ENCODE results near the gene TMEM184A. TPM values are rescaled to one million over a fixed set of nuclear protein-coding genes. Genes with fewer than 3 reads are reported as not detected.

The TMEM184A gene
- total and polyA plus RNA-seq, 2 experiments from 2014 or later = 14.5 to 24.7 TPM

- Histone ChIP-seq H3K9me2 (replicated peaks; ENCODE audit: insufficient read depth) (no peaks in the 10 kb centered on the region), H3K27ac (no peak overlapping the region), H4K20me1 (ENCODE audit: insufficient read depth, poor library complexity, severe bottlenecking) (no peaks in the 10 kb centered on the region), H2AFZ (no peak overlapping the region), H3K36me3 (replicated peaks; ENCODE audit: insufficient read depth, low read depth) (no peaks in the 10 kb centered on the region), H3K27me3 (peaks cover 10% of the 10 kb centered on the region), H3K4me1 (ENCODE audit: insufficient read depth) (no peaks in the 10 kb centered on the region), H3K79me2 (no peaks in the 10 kb centered on the region), H3K4me2 (no peak overlapping the region), H3K4me3 (no peak overlapping the region), H3K9me3 (ENCODE audit: low read depth) (no peaks in the 10 kb centered on the region)
- 84% methylated on average over 11 of the region's 20 CpGs for WGBS (ENCODE audit: low lambda C conversion rate, missing lambda C conversion rate)
- TF ChIP-seq EZH2phosphoT487 (IDR thresholded peaks at IDR 0.05; ENCODE audit: low read depth, severe bottlenecking, unreplicated experiment) = no peak
- no peak for TF ChIP-seq EZH2 (IDR thresholded peaks at IDR 0.05; ENCODE audit: borderline replicate concordance)
- no peak for TF ChIP-seq CTCF (IDR thresholded peaks at IDR 0.05; ENCODE audit: poor library complexity)
- DNase-seq (ENCODE audit: low spot score) = no peak
These were observed 36.4 kb upstream of the TMEM184A start for GRCh38 chr7:1592299-1592871.

DNA sequence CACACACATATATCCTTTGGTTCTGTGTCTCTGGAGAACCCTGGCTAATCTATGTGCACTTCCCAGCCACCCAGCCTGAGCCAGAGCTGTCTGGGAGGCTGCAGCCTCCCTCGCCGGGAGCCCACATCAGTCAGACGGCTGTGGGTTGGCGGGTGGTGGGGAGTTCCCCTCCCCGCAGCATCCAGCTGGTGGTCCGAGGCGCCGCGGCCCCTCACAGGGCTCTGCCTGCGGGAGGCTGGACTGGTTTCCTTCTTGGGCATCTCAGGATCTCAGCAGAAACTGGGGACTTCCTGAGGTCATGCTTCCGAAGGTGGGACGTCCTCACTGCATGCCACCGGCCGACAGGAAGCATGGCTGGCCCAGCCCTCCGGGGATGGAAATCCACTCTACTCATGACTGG, 35.9 kb upstream of the TMEM184A start:
- Histone ChIP-seq H3K9me2 (replicated peaks; ENCODE audit: insufficient read depth) (no peaks in the 10 kb centered on the region), H3K4me2 (no peak overlapping the region), H3K36me3 (replicated peaks; ENCODE audit: insufficient read depth, low read depth) (no peaks in the 10 kb centered on the region), H3K27ac (no peak overlapping the region), H3K79me2 (no peaks in the 10 kb centered on the region), H3K27me3 (peaks cover 10% of the 10 kb centered on the region), H2AFZ (no peak overlapping the region), H3K4me3 (no peak overlapping the region), H3K4me1 (ENCODE audit: insufficient read depth) (no peaks in the 10 kb centered on the region), H4K20me1 (ENCODE audit: insufficient read depth, poor library complexity, severe bottlenecking) (no peaks in the 10 kb centered on the region), H3K9me3 (ENCODE audit: low read depth) (no peaks in the 10 kb centered on the region)
- 79% methylated on average over 12 of the region's 15 CpGs for WGBS (ENCODE audit: low lambda C conversion rate, missing lambda C conversion rate)
- TF ChIP-seq CTCF (IDR thresholded peaks at IDR 0.05; ENCODE audit: poor library complexity) (no peak), EZH2phosphoT487 (IDR thresholded peaks at IDR 0.05; ENCODE audit: low read depth, severe bottlenecking, unreplicated experiment) (no peak)
- no peak for DNase-seq (ENCODE audit: low spot score)

DNA sequence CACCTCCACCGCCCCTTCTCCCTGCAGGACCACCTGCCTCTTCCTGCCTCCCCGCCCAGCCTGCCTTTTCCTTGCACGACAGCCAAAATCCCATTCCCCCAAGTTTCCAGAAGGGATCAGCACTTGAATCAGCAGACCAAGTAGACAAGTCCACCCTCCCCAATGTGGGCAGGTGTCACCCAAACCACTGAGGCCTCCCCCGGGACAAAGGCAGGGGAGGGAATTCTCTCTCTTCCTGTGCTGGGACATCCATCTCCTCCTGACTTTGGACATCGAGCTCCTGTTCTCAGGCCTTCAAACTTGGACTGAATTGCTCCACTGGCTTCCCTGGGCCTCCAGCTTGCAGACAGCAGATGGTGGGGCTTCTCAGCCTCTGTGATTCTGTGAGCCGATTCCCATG, 35.4 kb upstream of the TMEM184A start:
- no peak for TF ChIP-seq CTCF (IDR thresholded peaks at IDR 0.05; ENCODE audit: poor library complexity)
- Histone ChIP-seq H3K27ac (no peak overlapping the region), H3K27me3 (peaks cover 10% of the 10 kb centered on the region), H3K4me3 (no peak overlapping the region), H3K4me2 (no peak overlapping the region), H3K9me3 (ENCODE audit: low read depth) (no peaks in the 10 kb centered on the region), H3K4me1 (ENCODE audit: insufficient read depth) (no peaks in the 10 kb centered on the region), H3K9me2 (replicated peaks; ENCODE audit: insufficient read depth) (no peaks in the 10 kb centered on the region), H2AFZ (no peak overlapping the region), H3K36me3 (replicated peaks; ENCODE audit: insufficient read depth, low read depth) (no peaks in the 10 kb centered on the region), H4K20me1 (ENCODE audit: insufficient read depth, poor library complexity, severe bottlenecking) (no peaks in the 10 kb centered on the region), H3K79me2 (no peaks in the 10 kb centered on the region)
- 84% methylated on average over 6 of the region's 6 CpGs for WGBS (ENCODE audit: low lambda C conversion rate, missing lambda C conversion rate)
- no peak for DNase-seq (ENCODE audit: low spot score)

DNA sequence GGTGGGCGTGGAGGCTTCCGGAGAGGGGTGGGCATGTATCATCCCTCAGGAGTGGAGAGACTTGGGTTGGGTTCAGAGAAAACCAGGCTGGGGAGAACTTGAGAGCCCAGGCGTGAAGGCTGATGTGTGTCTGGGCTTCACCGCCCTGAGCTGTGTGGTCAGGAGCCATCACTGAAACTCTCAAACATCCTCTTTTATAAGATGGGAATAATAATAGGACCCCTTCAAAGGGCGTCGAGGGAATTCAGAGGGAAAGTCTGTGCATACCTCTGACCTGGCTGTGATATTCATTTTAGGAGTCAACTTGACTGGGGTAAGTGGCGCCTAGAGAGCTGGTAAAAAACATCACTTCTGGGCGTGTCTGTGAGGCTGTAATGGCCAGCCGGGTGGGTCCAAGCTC, 34.9 kb upstream of the TMEM184A start:
- Histone ChIP-seq H3K4me1 (ENCODE audit: insufficient read depth) (no peaks in the 10 kb centered on the region), H3K4me2 (no peak overlapping the region), H2AFZ (no peak overlapping the region), H3K4me3 (no peak overlapping the region), H3K36me3 (replicated peaks; ENCODE audit: insufficient read depth, low read depth) (no peaks in the 10 kb centered on the region), H4K20me1 (ENCODE audit: insufficient read depth, poor library complexity, severe bottlenecking) (no peaks in the 10 kb centered on the region), H3K9me3 (ENCODE audit: low read depth) (no peaks in the 10 kb centered on the region), H3K79me2 (no peaks in the 10 kb centered on the region), H3K9me2 (replicated peaks; ENCODE audit: insufficient read depth) (no peaks in the 10 kb centered on the region), H3K27me3 (peaks cover 7% of the 10 kb centered on the region), H3K27ac (no peak overlapping the region)
- DNase-seq (ENCODE audit: low spot score) = no peak
- 79% methylated on average over 9 of the region's 9 CpGs for WGBS (ENCODE audit: low lambda C conversion rate, missing lambda C conversion rate)
- TF ChIP-seq EZH2phosphoT487 (IDR thresholded peaks at IDR 0.05; ENCODE audit: low read depth, severe bottlenecking, unreplicated experiment) (no peak), CTCF (IDR thresholded peaks at IDR 0.05; ENCODE audit: poor library complexity) (no peak), EZH2 (IDR thresholded peaks at IDR 0.05; ENCODE audit: borderline replicate concordance) (no peak)

Data from hepatocyte (in vitro differentiated cells).